Bronchial epithelial cell (primary cell): ENCODE measurements around the gene CHRM4. TPM values are rescaled to one million over a fixed set of nuclear protein-coding genes. Genes with fewer than 3 reads are reported as not detected.

Source experiments
- DNase-seq: peaks from one replicate; pipeline ENCODE4 v3.0.0-alpha.2; 2010; ENCODE audit warnings: low read depth
- FAIRE-seq: peaks from 2 replicates; lab custom pipeline; 2011; peaks lifted over from hg19 to GRCh38; lab: Jason Lieb, UNC
- H3K27me3 ChIP-seq: 2 replicates; pipeline ENCODE4 v1.5.1; 2011; ENCODE audit warnings: low read length; ENCODE audit not compliant: control insufficient read depth, insufficient read depth
- H3K36me3 ChIP-seq: 2 replicates; pipeline ENCODE4 v1.5.1; 2011; ENCODE audit warnings: low read length; ENCODE audit not compliant: control insufficient read depth, insufficient read depth
- H3K4me3 ChIP-seq: 2 replicates; pipeline ENCODE4 v1.5.1; 2011; ENCODE audit warnings: mild to moderate bottlenecking, low read depth, low read length, control low read depth
- CTCF ChIP-seq: IDR thresholded peaks from 2 replicates; pipeline ENCODE4 v1.5.1; 2011; ENCODE audit warnings: mild to moderate bottlenecking, moderate library complexity, low read length, control low read depth, inconsistent platforms; ENCODE audit not compliant: insufficient read depth, severe bottlenecking
- total RNA-seq: library from RNA; depleted of rRNA; stranded (reverse); fragments of >200 nt; gene quantifications from 2 replicates; pipeline ENCODE4 v1.2.1, GENCODE V29; 2014

The CHRM4 gene
- total RNA-seq, 1 donor from 2014 or later = not detected

GRCh38 chr11:46348566-46349401 lies 42.8 kb downstream of the CHRM4 start:
- DNase-seq = no peak
- no peaks in the 10 kb centered on the region for H3K27me3 ChIP-seq
- no peak for FAIRE-seq
- peak overlapping the region; percentile 82 for H3K4me3 ChIP-seq
- no peak for TF ChIP-seq CTCF
- peaks cover 1% of the 10 kb centered on the region for H3K36me3 ChIP-seq

- Histone ChIP-seq H3K36me3 (peaks cover 1% of the 10 kb centered on the region), H3K27me3 (no peaks in the 10 kb centered on the region), H3K4me3 (peak overlapping the region; percentile 82)
- DNase-seq = no peak
- FAIRE-seq = no peak
- no peak for TF ChIP-seq CTCF
Measured at GRCh38 chr11:46347637-46348311, 43.8 kb downstream of the CHRM4 start.

GRCh38 chr11:46346886-46347636 lies 44.5 kb downstream of the CHRM4 start, which contains the start of gene DGKZ:
TSS of gene DGKZ (plus strand) at chr11:46347463. CDS start at chr11:46347660, 197 bp downstream.
- peak within 1 kb of the TSS; percentile 82 for H3K4me3 ChIP-seq
- no peaks in the 10 kb centered on the region for H3K27me3 ChIP-seq
- DNase-seq = peak; percentile 60
- H3K36me3 ChIP-seq = peaks cover 1% of the 10 kb centered on the region
- FAIRE-seq = no peak
- TF ChIP-seq CTCF = peak; percentile 59

GRCh38 chr11:46345881-46346484 lies 45.6 kb downstream of the CHRM4 start:
- H3K27me3 ChIP-seq = no peaks in the 10 kb centered on the region
- peak overlapping the region; percentile 41 for H3K4me3 ChIP-seq
- H3K36me3 ChIP-seq = peaks cover 1% of the 10 kb centered on the region
- no peak for FAIRE-seq
- no peak for DNase-seq
- TF ChIP-seq CTCF = no peak

GRCh38 chr11:46345131-46345597 lies 46.4 kb downstream of the CHRM4 start:
- DNase-seq (peak; percentile 88), FAIRE-seq (no peak)
- peak overlapping the region; percentile 41 for H3K4me3 ChIP-seq
- no peaks in the 10 kb centered on the region for H3K27me3 ChIP-seq
- H3K36me3 ChIP-seq = peaks cover 1% of the 10 kb centered on the region
- TF ChIP-seq CTCF = peak; percentile 47
